Mononuclear cell (primary cell): ENCODE results near the gene MYBBP1A. TPM values are rescaled to one million over a fixed set of nuclear protein-coding genes. Genes with fewer than 3 reads are reported as not detected.

Experiments
- H3K27me3 ChIP-seq: 2 replicates; pipeline ENCODE4 v1.6.0; 2011; ENCODE audit warnings: low read length, control low read depth; ENCODE audit not compliant: insufficient read depth
- H3K4me1 ChIP-seq: 2 replicates; pipeline ENCODE4 v1.5.1; 2011; ENCODE audit warnings: mild to moderate bottlenecking, low read length, control low read depth; ENCODE audit not compliant: insufficient read depth
- H3K4me3 ChIP-seq: 2 replicates; pipeline ENCODE4 v1.5.1; 2011; ENCODE audit warnings: mild to moderate bottlenecking, low read length, moderate library complexity
- H3K9me3 ChIP-seq: 2 replicates; pipeline ENCODE4 v1.5.1; 2011; ENCODE audit warnings: low read depth, mild to moderate bottlenecking, control low read depth, low read length
- total RNA-seq: library from RNA; depleted of rRNA; stranded (reverse); fragments of >200 nt; gene quantifications from one replicate; pipeline ENCODE4 v1.2.3, GENCODE V29; 2012

MYBBP1A gene
- total RNA-seq, 1 donor = 24.6 TPM

DNA sequence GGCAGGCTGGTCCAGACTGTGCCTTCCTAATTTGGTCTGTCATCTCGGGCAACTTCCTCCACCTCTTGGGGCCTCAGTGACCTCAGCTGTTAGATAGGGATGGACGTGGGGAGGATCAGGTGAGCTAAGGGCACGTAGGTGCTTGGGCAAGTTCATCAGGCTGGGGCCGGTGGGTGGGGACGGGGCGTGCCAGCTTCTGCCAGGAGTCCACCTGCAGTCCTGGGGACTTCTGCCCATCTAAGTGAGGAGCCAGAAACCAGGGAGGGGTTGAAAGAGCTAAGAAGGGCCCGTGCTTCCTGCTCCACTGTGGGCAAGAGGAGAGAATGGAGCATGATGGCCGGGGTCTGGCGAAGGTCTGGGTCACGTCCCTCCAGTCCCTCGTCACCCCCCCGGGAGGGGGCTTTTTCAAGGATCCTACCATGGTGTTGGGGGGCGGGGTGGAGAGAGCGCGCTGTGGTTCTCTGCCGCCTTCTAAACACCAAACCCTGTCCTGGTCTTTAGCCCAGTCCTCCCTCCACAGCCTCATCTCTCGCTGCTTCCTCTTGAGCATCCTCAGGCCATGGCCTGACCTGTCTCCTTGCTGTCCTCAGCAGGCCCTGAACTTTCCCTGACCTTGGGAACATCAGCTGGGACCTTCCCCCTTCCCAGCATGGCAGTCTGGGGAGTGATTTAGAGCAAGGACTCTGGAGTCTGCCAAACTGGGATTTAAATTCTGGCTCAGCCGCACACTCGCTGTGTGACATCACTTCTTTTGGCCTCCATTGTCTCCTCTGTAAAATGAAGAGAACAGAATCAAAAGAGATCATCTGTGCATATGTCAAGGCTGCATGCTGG, 34.9 kb downstream of the MYBBP1A start:
- Histone ChIP-seq H3K4me1 (no peaks in the 10 kb centered on the region), H3K4me3 (no peak overlapping the region), H3K27me3 (no peaks in the 10 kb centered on the region), H3K9me3 (no peaks in the 10 kb centered on the region)

DNA sequence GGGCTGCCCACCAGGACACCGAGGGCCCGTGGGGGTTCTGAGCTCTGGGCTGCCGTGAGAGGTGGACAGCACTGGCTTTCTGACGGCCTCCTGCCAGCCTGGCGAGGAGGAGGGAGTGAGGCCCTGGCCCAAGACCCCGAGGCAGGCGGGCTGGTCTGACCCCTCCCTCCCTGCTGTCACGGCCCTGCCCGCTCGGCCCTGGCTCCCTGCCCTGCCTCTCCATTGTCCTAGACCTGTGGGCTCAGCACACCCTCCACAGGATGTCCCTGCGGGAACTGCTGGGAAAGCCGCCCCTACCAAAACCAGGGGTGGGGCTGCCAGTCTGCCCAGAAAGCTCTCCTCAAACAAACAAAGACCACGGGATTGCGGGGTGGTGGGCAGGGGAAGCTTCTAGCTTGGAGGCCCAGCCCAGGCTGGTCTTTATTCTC, 35.8 kb downstream of the MYBBP1A start:
- Histone ChIP-seq H3K9me3 (no peaks in the 10 kb centered on the region), H3K4me3 (no peak overlapping the region), H3K27me3 (no peaks in the 10 kb centered on the region), H3K4me1 (no peaks in the 10 kb centered on the region)

DNA sequence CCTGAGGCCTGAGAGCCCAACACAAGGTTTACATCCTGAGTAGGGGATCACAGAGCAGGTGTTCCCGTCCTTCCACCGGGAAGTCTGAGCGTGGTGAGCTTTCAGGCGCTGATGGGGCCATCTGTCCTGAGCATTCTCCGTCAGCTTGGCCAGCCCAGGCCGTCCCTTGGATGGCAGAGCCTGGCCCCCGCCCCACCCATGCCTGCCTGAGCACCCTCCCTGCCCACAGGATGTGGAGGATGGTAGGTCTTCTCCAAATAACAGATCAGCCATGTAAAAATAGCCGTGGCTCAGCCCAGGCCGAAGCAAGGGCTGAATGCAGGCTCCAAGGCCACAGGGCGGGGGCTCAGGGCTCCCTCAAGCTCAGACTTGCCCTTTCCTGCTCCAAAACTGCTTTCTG, 36.3 kb downstream of the MYBBP1A start:
- H3K4me3 ChIP-seq = no peak overlapping the region

DNA sequence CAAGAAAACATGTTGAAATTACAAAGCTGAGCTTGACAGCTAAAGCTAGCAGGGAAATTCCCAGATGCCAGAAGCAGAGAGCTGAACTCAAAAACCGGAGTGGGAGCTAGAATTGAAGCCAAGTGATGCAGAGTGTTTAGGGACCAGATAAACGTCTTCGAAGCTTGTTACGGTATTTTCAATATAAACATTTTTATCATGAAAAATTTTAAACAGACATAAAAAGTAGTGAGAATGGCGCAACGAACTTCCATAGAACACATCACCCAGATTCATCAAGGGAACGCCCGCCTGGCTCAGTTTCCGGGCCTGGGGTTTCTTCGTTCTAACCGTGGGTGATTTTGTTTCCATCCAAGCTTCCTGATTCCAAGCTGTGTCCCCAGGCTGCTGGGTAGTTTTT, 38.4 kb downstream of the MYBBP1A start:
- H3K9me3 ChIP-seq = no peaks in the 10 kb centered on the region

More for the DNA sequence above, 36.3 kb downstream of the MYBBP1A start:
- Histone ChIP-seq H3K4me1 (no peaks in the 10 kb centered on the region), H3K9me3 (no peaks in the 10 kb centered on the region), H3K27me3 (no peaks in the 10 kb centered on the region)

DNA sequence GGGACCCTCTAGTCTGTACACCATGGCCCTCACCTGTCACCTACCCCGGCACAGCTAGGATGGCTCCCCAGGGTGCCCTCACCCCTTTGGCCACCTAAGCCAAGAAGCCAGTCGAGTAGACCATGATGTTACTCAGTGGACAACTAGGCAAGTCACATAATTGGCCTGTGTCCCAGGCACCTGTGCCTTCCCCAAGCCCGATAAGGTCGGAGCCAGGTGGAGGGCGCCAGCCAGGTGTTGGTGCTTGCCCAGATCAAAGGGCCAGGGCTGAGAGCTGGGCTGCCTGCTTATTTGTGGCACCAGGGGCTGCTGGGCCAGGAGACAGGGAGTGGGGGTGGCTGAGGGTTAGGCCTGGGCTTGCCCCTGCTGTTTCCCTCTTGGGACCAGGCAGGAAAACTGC, 39.7 kb downstream of the MYBBP1A start:
- no peaks in the 10 kb centered on the region for H3K4me1 ChIP-seq
- no peaks in the 10 kb centered on the region for H3K9me3 ChIP-seq
- H3K4me3 ChIP-seq = no peak overlapping the region
- no peaks in the 10 kb centered on the region for H3K27me3 ChIP-seq

More for the DNA sequence above, 38.4 kb downstream of the MYBBP1A start:
- Histone ChIP-seq H3K27me3 (no peaks in the 10 kb centered on the region), H3K4me1 (no peaks in the 10 kb centered on the region), H3K4me3 (no peak overlapping the region)

DNA sequence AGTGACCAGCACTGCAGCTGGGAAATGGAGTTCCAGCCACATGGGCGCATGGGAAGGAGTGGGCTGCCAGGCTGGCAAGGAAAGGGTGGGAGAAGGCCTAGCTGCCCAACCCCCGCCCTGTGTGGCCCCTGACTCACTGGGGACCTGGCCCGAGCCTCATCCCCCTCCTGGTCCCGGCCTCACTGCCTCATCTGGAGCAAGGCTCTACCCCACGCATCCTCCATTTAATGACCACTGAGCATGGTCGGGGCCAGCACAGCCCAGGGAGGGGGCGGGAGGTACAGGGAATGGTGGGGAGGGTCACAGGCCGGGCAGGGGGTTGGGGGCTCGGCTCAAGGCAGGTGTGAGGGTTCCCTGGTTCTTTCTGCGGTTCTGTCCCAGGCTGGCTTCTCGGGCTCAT, 40.4 kb downstream of the MYBBP1A start:
- H3K27me3 ChIP-seq = no peaks in the 10 kb centered on the region
- no peaks in the 10 kb centered on the region for H3K9me3 ChIP-seq
- peaks cover 2% of the 10 kb centered on the region for H3K4me1 ChIP-seq
- H3K4me3 ChIP-seq = no peak overlapping the region

DNA sequence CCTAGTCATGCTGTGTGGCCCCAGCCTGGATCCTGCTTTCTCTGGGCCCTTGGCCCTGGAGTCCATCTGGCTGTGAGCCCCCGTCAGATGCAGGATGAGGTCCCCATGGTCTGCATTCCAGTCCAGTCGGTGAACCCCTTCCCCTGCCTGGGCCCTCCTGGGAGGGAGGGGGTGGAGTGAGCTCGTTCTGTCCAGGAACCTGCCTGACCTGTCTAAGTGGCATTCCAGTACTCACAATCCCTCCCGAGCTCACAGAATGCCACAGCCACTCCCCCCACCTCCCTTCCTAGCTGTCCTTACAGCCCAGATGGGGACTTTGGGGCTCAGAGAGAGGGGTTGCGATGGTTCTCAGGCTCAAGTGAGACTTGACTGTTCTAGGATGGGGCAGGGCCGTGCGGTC, 41.0 kb downstream of the MYBBP1A start:
- Histone ChIP-seq H3K4me1 (peaks cover 8% of the 10 kb centered on the region), H3K27me3 (no peaks in the 10 kb centered on the region), H3K9me3 (no peaks in the 10 kb centered on the region), H3K4me3 (no peak overlapping the region)

DNA sequence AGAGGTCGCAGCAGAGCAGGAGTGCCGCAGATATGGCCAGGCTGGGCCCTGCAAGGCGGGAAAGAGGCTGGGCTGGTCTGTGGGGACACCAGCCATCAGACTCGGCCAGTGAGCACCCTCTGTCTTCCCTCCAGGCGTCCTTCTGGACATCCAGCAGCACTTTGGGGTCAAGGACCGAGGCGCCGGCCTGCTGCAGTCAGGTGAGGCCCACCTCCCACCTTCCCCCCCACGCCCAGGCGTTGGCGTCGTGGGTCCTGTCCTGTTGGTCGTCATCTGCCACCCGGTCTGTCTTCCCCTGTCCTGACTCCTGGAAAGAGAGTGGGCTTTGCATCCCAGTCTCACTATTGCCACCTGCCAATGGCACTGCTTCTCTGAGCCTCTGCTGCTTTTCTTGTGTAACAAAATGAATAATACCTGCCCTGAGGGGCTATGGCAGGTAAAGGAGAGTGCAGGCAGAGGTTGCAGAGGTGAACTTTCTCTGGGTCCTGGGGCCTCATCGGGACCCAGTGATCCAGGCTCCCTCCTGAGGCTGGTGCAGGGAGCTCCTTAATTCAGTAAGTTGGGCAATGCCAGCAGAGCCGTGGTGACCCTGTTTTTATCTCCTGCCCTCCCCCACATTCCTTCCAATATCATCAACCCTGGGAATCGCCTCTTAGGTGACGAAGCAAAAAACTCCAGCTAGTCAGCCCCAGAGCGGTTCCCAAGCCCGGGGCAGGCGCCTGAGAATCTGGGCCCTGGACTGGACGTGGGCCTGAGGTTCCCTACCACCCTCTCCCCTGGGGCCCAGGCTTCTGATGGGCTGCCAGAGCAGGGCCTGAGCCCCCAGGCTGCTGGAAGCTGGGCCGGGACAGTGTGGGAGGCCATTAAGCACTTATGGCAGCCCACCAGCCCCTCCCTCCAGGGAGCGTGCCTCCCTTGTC, 41.8 kb downstream of the MYBBP1A start:
- no peak overlapping the region for H3K4me3 ChIP-seq
- no peaks in the 10 kb centered on the region for H3K27me3 ChIP-seq
- no peaks in the 10 kb centered on the region for H3K9me3 ChIP-seq
- peaks cover 8% of the 10 kb centered on the region for H3K4me1 ChIP-seq

DNA sequence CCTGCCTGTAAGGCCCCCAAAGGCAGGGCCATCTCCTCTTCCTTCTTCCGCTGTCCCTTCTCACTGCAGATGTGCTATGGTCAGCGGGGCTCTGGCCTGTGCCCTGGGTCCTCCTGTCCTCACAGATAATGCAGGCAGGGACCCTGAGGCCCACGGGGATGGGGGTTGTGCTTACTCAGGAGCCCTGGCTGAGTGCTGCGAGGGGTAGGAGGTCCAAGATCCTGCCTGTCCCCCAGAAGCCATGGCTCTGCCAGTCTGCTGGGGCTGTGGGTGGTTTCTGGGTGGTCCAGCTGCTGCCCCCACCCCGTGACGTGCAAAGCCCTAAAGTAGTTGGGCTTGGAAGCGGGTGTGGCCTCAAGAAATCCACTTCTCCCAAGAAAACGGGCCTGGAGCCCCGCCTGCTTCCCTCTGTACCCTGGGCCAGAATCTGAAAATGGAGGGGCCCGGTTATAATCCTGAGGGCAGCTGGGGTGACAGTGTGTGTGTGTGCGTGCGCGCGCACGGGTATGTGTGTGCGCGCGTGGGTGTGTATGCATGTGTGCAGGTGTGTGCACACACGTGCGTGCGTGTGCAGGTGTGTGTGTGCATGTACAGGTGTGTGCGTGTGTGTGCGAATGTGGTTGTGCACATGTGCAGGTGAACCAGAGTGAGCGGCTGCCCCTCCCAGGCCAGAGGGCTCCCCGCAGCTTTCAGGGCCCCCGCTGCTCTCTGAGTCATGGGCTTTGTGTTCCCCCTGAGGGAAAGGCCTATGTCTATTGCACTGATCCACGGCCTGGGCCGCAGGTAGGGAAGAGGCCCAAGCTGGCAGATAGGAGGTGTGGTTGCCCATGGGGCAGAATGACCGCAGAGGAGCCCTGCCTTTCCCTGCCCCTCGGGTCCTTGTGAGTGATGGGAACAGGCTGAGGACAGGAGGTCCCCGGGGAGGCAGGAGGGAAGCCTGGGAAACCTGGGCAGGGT, 42.8 kb downstream of the MYBBP1A start:
- Histone ChIP-seq H3K9me3 (no peaks in the 10 kb centered on the region), H3K4me3 (no peak overlapping the region), H3K4me1 (peaks cover 8% of the 10 kb centered on the region), H3K27me3 (no peaks in the 10 kb centered on the region)

DNA sequence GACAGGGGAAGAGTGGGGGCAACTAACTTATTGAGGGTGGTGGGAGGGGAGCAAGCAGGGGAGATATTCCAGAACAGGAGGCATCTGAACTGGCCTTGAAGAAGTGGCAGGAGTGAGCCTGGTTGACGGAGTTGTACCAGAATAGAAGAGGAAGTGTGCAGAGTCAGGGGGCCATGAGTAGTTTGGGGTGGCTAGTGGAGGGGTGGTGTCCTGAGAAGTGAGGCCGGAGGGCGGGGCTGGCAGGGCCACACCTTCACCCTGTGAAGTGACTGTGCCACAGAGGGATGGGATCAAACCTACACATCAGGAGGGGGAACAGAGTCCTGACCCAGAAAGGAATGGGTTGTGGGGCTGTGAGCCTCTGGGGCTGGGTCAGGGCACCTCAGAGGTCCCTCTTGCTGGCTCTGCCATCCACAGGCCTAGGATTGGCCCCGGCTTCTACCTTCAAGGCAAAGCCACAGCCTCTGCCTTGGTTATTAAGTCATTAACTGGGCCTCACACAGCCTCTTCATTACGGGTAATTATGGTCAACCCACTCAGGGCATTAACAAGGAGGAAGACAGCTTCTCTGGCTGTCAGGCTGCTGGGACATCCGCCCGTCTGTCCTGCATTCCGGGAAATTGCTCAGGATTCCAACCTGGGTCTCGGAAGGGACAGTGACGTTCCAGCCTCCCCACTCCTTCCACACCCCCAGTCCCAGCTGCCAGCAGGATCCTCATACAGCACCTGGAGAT, 43.8 kb downstream of the MYBBP1A start:
- Histone ChIP-seq H3K4me1 (peaks cover 8% of the 10 kb centered on the region), H3K27me3 (no peaks in the 10 kb centered on the region), H3K4me3 (no peak overlapping the region), H3K9me3 (no peaks in the 10 kb centered on the region)

DNA sequence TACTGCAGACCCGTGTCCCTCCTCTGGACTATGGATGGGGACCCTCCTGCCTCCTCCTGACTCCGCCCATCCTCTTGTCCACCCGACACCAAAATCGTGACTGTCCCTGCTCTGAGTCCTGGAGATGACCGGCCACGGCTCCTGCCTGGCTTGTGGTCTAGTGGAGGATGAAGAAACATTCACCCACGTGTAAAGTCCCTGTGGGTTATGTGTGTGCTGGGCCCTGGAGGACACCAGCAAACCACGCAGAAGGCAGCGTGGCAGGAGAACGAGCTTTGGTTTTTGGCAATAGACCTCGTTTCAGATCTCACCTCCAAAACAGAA, 44.6 kb downstream of the MYBBP1A start:
- Histone ChIP-seq H3K4me1 (peaks cover 8% of the 10 kb centered on the region), H3K27me3 (no peaks in the 10 kb centered on the region), H3K4me3 (no peak overlapping the region), H3K9me3 (no peaks in the 10 kb centered on the region)

DNA sequence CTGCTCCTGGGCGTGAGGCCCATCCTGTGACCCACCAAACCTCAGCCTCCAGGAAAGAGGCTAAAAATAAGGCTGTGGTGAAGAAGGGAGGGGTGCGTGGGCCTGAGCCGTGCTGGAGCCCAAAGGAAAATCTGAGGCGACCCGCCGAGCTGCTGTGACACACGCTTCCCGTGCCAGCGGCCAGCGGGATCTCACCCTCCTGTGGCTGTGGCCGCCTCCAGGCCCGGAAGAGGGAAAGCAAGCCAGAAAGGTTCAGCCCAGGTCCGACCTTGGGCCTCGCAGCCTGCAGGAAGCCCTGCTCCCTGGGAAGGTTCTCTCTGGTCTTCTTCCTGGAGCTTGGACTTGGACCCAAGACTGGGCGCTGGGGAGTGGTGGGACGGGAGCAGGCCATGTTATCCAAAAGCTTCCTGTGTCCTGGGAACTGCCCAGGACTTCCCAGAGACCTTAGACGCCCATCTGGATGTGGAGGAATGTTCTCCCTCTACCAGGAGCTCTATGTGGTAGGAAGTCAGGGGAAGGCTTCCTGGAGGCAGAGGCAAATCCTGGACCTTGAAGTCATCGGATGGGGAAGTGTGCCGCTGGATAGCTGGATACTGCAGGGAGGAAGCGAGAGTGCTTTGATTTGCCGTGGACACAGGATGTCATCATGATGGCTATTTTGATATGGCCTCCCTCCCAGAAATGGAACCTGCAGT, 45.1 kb downstream of the MYBBP1A start:
- H3K4me3 ChIP-seq = no peak overlapping the region
- no peaks in the 10 kb centered on the region for H3K9me3 ChIP-seq
- peaks cover 8% of the 10 kb centered on the region for H3K4me1 ChIP-seq
- H3K27me3 ChIP-seq = no peaks in the 10 kb centered on the region

DNA sequence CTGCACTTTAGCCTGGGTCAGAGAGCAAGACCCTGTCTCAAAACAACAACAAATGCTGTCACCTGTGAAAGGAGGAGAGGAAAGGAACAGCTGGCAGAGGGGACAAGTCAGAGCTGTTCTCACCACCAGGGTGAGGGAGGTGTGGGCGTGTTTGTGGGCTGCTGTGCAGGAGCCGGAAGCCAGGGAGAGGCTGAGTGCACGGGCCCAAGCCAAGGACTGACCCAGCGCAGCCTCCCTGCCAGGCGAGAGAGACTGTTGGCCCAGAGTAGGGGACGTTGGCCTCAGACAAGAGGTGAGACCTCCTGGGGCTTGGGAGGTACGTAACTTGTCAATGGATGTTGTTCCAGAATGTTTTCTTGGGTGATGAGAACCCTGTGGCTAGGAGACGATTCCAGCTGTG, 45.8 kb downstream of the MYBBP1A start:
- peaks cover 9% of the 10 kb centered on the region for H3K4me1 ChIP-seq
- H3K9me3 ChIP-seq = no peaks in the 10 kb centered on the region
- H3K4me3 ChIP-seq = no peak overlapping the region
- no peaks in the 10 kb centered on the region for H3K27me3 ChIP-seq

DNA sequence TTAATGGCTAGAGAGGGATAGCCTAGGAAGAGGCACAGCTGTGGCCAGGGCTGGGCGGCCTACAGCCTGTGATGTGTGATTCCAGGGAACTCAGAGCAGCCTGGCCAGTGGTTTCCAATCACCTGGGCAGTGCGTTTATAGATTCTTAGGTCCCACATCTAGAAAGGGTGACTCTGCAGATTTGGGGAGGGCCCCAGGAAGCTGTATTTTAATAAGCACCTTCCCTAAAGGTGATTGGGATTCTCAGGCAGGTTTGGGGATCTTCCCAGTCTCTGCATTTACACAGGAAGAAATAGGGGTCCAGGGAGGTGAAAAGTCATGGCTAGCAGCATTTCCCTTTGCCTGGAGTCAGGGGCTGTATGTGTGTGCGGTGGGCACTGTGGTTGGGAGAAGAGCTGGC, 47.0 kb downstream of the MYBBP1A start:
- H3K27me3 ChIP-seq = no peaks in the 10 kb centered on the region
- H3K4me3 ChIP-seq = no peak overlapping the region
- peaks cover 14% of the 10 kb centered on the region for H3K4me1 ChIP-seq
- no peaks in the 10 kb centered on the region for H3K9me3 ChIP-seq
